CD14-positive monocyte (primary cell): ENCODE results near the gene CNOT1. TPM values are rescaled to one million over a fixed set of nuclear protein-coding genes. Genes with fewer than 3 reads are reported as not detected.

Experiments
- DNase-seq, 3 donors: peaks; one replicate each; pipeline ENCODE4 v3.0.0-alpha.2; 2011 to 2022
- H2AFZ ChIP-seq: 2 replicates; pipeline ENCODE4 v1.6.0; 2012; ENCODE audit warnings: mild to moderate bottlenecking, low read depth, low read length, inconsistent platforms; ENCODE audit not compliant: insufficient read depth, poor library complexity, severe bottlenecking
- H3K27ac ChIP-seq, 2 donors: 1 replicate in 1 of 2; 2 replicates in 1 of 2; pipeline ENCODE4 v1.5.1; 2012 to 2013; ENCODE audit warnings: low read length in 2 of 2, control low read depth in 1 of 2, inconsistent platforms in 1 of 2, low read depth in 1 of 2, mild to moderate bottlenecking in 1 of 2
- H3K27me3 ChIP-seq, 2 donors: one replicate each; pipeline versions ENCODE4 v1.6.0 to v1.6.1; 2011 to 2013; ENCODE audit warnings: low read length in 2 of 2; ENCODE audit not compliant: control insufficient read depth in 2 of 2, insufficient read depth in 2 of 2
- H3K36me3 ChIP-seq, 2 donors: replicated peaks in 1 of 2; 1 replicate in 1 of 2; 2 replicates in 1 of 2; pipeline versions ENCODE4 v1.5.1 to v1.6.1; 2012 to 2013; ENCODE audit warnings: low read length in 2 of 2, control low read depth in 1 of 2, inconsistent platforms in 1 of 2, mild to moderate bottlenecking in 1 of 2; ENCODE audit not compliant: insufficient read depth in 2 of 2, control insufficient read depth in 1 of 2
- H3K4me1 ChIP-seq, 2 donors: 1 replicate in 1 of 2; 2 replicates in 1 of 2; pipeline versions ENCODE4 v1.5.1 to v1.6.1; 2012 to 2013; ENCODE audit warnings: low read length in 2 of 2, control low read depth in 1 of 2, inconsistent platforms in 1 of 2, mild to moderate bottlenecking in 1 of 2, moderate library complexity in 1 of 2; ENCODE audit not compliant: insufficient read depth in 2 of 2, control insufficient read depth in 1 of 2
- H3K4me2 ChIP-seq: replicated peaks from 2 replicates; pipeline ENCODE3; 2012; ENCODE audit warnings: low read length, moderate library complexity, mild to moderate bottlenecking; ENCODE audit not compliant: poor library complexity, severe bottlenecking; ENCODE audit errors: extremely low read depth
- H3K4me3 ChIP-seq, 3 experiments: fragments of 200-600 bp in 1 of 3; sonication (generic) in 1 of 3; replicated peaks in 1 of 3; 1 replicate in 2 of 3; 2 replicates in 1 of 3; pipeline ENCODE4 v1.5.1; 2011 to 2013; ENCODE audit warnings: low read length in 3 of 3, mild to moderate bottlenecking in 3 of 3, control low read depth in 2 of 3, low read depth in 2 of 3, inconsistent platforms in 1 of 3, moderate library complexity in 1 of 3
- H3K79me2 ChIP-seq: 2 replicates; pipeline ENCODE4 v1.6.0; 2012; ENCODE audit warnings: mild to moderate bottlenecking, control low read depth, inconsistent platforms, low read length, moderate library complexity; ENCODE audit not compliant: insufficient read depth
- H3K9ac ChIP-seq: 2 replicates; pipeline ENCODE4 v1.6.0; 2017; ENCODE audit warnings: low read length, mild to moderate bottlenecking; ENCODE audit not compliant: insufficient read depth, poor library complexity, severe bottlenecking
- H3K9me3 ChIP-seq, 2 donors: replicated peaks in 1 of 2; 1 replicate in 1 of 2; 2 replicates in 1 of 2; pipeline versions ENCODE4 v1.5.1 to v1.6.1; 2012 to 2013; ENCODE audit warnings: low read length in 2 of 2, control low read depth in 1 of 2; ENCODE audit not compliant: control insufficient read depth in 1 of 2, insufficient read depth in 1 of 2
- H4K20me1 ChIP-seq: 2 replicates; pipeline ENCODE4 v1.6.0; 2012; ENCODE audit warnings: mild to moderate bottlenecking, low read length, control low read depth, moderate library complexity; ENCODE audit not compliant: insufficient read depth
- H3K27ac Mint-ChIP-seq, 7 donors: one replicate each; pipeline ENCODE4 v1.8.0; 2020; ENCODE audit warnings: mild to moderate bottlenecking in 7 of 7, mixed read lengths in 7 of 7, moderate library complexity in 6 of 7, inconsistent platforms in 2 of 7
- H3K27me3 Mint-ChIP-seq, 3 donors: one replicate each; pipeline ENCODE4 v1.8.0; 2021 to 2022; ENCODE audit warnings: low read depth in 3 of 3, mild to moderate bottlenecking in 3 of 3, mixed read lengths in 3 of 3, moderate library complexity in 3 of 3, inconsistent platforms in 1 of 3
- H3K36me3 Mint-ChIP-seq, 2 donors: one replicate each; pipeline ENCODE4 v1.8.0; 2020; ENCODE audit warnings: mixed read lengths in 2 of 2, inconsistent platforms in 1 of 2, mild to moderate bottlenecking in 1 of 2
- H3K4me1 Mint-ChIP-seq: one replicate; pipeline ENCODE4 v1.8.0; 2020; ENCODE audit warnings: mild to moderate bottlenecking, mixed read lengths
- H3K4me3 Mint-ChIP-seq, 2 donors: one replicate each; pipeline ENCODE4 v1.8.0; 2020; ENCODE audit warnings: mild to moderate bottlenecking in 2 of 2, mixed read lengths in 2 of 2, moderate library complexity in 1 of 2
- H3K9me3 Mint-ChIP-seq, 7 donors: one replicate each; pipeline ENCODE4 v1.8.0; 2020 to 2022; ENCODE audit warnings: mixed read lengths in 7 of 7, mild to moderate bottlenecking in 6 of 7, moderate library complexity in 6 of 7, inconsistent platforms in 2 of 7
- CTCF ChIP-seq: fragments of 200-600 bp; IDR thresholded peaks from one replicate; pipeline ENCODE4 v1.8.0; 2022; ENCODE audit warnings: antibody characterized with exemption, mild to moderate bottlenecking
- WGBS: methylation state at CpG from one replicate; pipeline ENCODE4 v1.1.5; 2013; ENCODE audit warnings: missing lambda C conversion rate; ENCODE audit not compliant: insufficient coverage; 5-methylcytosine and 5-hydroxymethylcytosine counted together
- intact Hi-C, 2 donors: fragments of 100-400 bp; cut with micrococcal nuclease; formaldehyde crosslinking; loops; one replicate each; pipeline versions ENCODE4 v1.15.0 to v1.15.1; 2023
- polyA minus RNA-seq: library from RNA; depleted of rRNA, polyadenylated mRNA; stranded (reverse); fragments of >200 nt; gene quantifications from 2 replicates; pipeline ENCODE4 v1.2.3, GENCODE V29; 2012
- polyA plus RNA-seq, 3 donors: library from polyadenylated mRNA; depleted of rRNA in 1 of 3; unstranded in 2 of 3; stranded (reverse) in 1 of 3; fragments of 300-500 nt in 2 of 3; fragments of >200 nt in 1 of 3; fragmentation: Illumina TruSeq in 2 of 3; gene quantifications; 1 replicate in 2 of 3; 2 replicates in 1 of 3; pipeline ENCODE4 v1.2.3, GENCODE V29; 2012 to 2021
- total RNA-seq, 12 experiments: library from RNA in 1 of 12; stranded (reverse) in 1 of 12; fragments of 120-200 nt in 1 of 12; gene quantifications; one replicate each; pipeline ENCODE4 v1.2.4 and lab custom pipeline; 2013 to 2026; ENCODE audit warnings: mixed read lengths in 6 of 12, inconsistent platforms in 1 of 12

Gene CNOT1
- 129 TPM for total RNA-seq (2013)
- polyA plus RNA-seq (100 to 1,000 TPM in 1 of 3 donors, 10 to 100 TPM in 2; 50.8 to 182 (median 60.8) TPM), polyA minus RNA-seq (93.9 and 114 TPM in 2 replicates), total RNA-seq (lab: John Stamatoyannopoulos, UW) (165 to 648 (median 238) reads per million in 11 experiments)

- peaks cover 17 to 32% of the 10 kb centered on the region in 2 donors for H3K4me1 ChIP-seq
- WGBS = 0% methylated on average over 52 of the region's 61 CpGs
- no peak for TF ChIP-seq CTCF
- intact Hi-C loops = loop anchor here (5.0 to 10.0 kb wide), 2 partner anchors 113 to 115 kb away; partner anchors contain the start of gene SETD6 (in 2 of the 2)
- H3K27me3 ChIP-seq = no peaks in the 10 kb centered on the region
- DNase-seq = peak; percentile 99
- peak within 1 kb of the TSS; percentile 87 for H2AFZ ChIP-seq
- Mint-ChIP-seq H3K4me1 (peaks cover 19% of the 10 kb centered on the region), H3K4me3 (peak within 1 kb of the TSS; percentile 99), H3K36me3 (peaks cover 0 to 5% of the 10 kb centered on the region in 2 donors), H3K9me3 (peaks cover 0 to 2% (median 0%) of the 10 kb centered on the region in 7 donors), H3K27ac (peak within 1 kb of the TSS; percentile 99 to 100 (median 100)), H3K27me3 (no peaks in the 10 kb centered on the region)
- H3K79me2 ChIP-seq = peaks cover 47% of the 10 kb centered on the region
- H3K9ac ChIP-seq = peak within 1 kb of the TSS; percentile 99
- no peaks in the 10 kb centered on the region for H3K9me3 ChIP-seq
- peak within 1 kb of the TSS; percentile 92 for H3K4me2 ChIP-seq
- H3K4me3 ChIP-seq = peak within 1 kb of the TSS; percentile 73 to 99 (median 83)
- peaks cover 1 to 4% of the 10 kb centered on the region in 2 donors for H3K36me3 ChIP-seq
- peaks cover 41% of the 10 kb centered on the region for H4K20me1 ChIP-seq
- H3K27ac ChIP-seq = peak within 1 kb of the TSS; percentile 93 to 98
Measured at GRCh38 chr16:58629733-58630640, at the start of gene CNOT1. TSS of gene CNOT1 (minus strand) at chr16:58629826. CDS start at chr16:58599337, 30,489 bp downstream.

GRCh38 chr16:58678716-58679115 lies 49.1 kb upstream of the CNOT1 start:
- no peaks in the 10 kb centered on the region for H3K9me3 Mint-ChIP-seq
- WGBS = 100% methylated on average over 1 of the region's 3 CpGs
- no peak for TF ChIP-seq CTCF
- no peaks in the 10 kb centered on the region for H3K27me3 ChIP-seq
- H3K27ac Mint-ChIP-seq = no peak overlapping the region
- peaks cover 29 to 54% of the 10 kb centered on the region in 2 donors for H3K36me3 ChIP-seq
- H4K20me1 ChIP-seq = no peaks in the 10 kb centered on the region
- peaks cover 49 to 61% of the 10 kb centered on the region in 2 donors for H3K36me3 Mint-ChIP-seq
- H3K4me2 ChIP-seq = no peak overlapping the region
- H3K9me3 ChIP-seq = no peaks in the 10 kb centered on the region
- H3K27me3 Mint-ChIP-seq = no peaks in the 10 kb centered on the region
- H2AFZ ChIP-seq = no peak overlapping the region
- H3K4me1 ChIP-seq = peaks cover 7 to 9% of the 10 kb centered on the region in 2 donors
- intact Hi-C loops = no loop called here
- DNase-seq = no peak
- no peak overlapping the region for H3K9ac ChIP-seq
- H3K4me3 Mint-ChIP-seq = no peak overlapping the region
- H3K79me2 ChIP-seq = no peaks in the 10 kb centered on the region
- H3K27ac ChIP-seq = no peak overlapping the region
- H3K4me1 Mint-ChIP-seq = peaks cover 11% of the 10 kb centered on the region
- no peak overlapping the region for H3K4me3 ChIP-seq
